GM03348 (cell line): ENCODE data around the gene MAMDC2.
A peak's percentile ranks its signal among the peaks of the same experiment; 100 is the strongest.

Experiments
- DNase-seq: peaks from one replicate; pipeline ENCODE4 v3.0.0; 2012; ENCODE audit warnings: low spot score

The MAMDC2 gene

DNA sequence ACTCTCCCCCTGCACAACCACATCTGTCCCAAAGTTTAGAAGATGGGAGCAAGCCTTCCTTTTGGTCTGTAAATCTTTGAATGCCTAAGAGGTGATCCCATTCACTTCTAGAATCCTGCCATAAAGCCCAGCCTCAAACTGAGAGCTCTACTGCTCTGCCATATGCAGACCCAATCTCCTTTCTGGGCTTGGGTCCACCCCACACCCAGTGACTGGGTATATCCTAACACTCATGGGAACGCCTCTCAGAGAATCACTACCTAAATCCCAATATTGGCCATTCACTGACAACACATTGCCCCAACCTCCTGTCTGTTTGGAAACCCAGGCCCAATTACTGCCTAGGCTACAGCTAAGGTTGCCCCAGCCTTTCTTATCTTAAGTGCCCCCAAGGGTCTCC lies 90.7 kb downstream of the MAMDC2 start:
- no peak for DNase-seq

DNA sequence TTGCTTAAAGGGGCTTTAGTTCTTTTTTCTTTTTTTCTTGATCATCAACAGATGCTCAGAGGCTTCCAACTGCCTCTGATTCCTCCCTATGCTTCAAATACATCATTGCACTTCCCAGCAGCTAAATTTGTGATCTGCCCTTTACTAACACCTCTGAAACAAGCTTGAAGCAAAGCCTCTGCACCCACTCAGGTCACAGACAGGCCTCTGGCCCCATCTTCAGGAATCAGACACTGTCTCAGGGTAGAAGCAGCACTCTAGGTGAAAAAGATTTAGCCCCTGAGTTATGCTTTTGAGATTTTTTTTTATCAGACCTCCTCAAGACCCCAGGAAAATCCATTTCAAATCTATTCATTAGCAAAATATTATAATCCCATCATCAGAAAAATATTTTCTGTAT lies 91.5 kb downstream of the MAMDC2 start:
- no peak for DNase-seq

DNA sequence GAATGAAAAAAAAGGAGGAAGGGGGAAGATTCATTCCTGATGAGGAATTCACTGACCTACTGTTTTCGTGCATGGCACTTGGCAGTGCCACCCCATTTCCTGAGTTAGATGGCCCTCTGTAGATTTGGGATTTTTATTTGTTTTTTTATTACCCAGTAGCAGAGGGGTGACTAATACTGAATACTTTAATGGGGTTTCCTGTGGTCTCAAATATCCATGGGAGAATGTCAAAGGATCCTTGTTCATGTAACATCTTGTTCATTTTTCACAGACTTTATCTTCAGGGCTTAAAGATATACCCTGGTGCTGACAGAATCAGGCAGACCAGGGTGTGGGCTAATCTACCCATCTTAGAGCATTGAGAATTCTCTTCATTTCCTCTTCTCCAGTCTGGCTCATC lies 93.0 kb downstream of the MAMDC2 start:
- peak; percentile 20 for DNase-seq

DNA sequence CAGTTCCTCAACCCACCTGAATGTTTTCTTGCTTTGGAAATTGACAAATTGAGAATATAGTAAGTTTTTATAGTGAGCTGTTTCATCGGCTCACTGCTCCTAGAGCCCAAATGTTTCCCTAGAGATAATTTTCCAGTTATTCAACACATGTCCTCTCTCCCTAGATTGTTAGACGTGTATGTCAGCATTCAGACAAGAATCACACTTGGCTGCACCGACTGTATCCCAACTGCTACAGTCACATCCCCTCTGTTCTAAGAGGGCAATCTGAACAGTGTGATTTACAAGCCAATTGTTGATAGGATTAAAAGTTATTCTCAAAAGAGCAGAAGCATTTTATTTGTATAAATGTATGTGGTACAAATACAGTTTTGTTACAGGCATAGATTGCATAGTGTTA lies 93.9 kb downstream of the MAMDC2 start:
- no peak for DNase-seq

DNA sequence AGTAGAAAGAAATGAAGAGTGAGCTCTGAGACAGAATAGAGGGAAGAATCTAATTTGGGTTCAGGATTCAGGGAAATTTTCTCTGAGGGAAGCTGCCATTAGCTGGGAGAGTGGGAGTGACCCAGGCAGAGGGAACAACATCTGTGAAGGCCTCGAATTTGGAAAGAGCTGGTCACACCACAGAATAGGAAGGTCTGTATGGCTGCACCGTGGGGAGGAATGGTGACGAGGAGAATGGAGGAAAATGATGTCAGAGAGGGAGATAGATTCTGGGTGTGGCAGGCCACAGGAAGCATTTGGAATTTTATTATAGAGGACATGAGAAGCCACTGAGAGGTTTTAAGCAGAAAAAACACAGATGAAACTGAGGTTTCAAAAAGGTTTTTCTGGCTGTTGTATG lies 98.5 kb downstream of the MAMDC2 start:
- DNase-seq, result no peak

DNA sequence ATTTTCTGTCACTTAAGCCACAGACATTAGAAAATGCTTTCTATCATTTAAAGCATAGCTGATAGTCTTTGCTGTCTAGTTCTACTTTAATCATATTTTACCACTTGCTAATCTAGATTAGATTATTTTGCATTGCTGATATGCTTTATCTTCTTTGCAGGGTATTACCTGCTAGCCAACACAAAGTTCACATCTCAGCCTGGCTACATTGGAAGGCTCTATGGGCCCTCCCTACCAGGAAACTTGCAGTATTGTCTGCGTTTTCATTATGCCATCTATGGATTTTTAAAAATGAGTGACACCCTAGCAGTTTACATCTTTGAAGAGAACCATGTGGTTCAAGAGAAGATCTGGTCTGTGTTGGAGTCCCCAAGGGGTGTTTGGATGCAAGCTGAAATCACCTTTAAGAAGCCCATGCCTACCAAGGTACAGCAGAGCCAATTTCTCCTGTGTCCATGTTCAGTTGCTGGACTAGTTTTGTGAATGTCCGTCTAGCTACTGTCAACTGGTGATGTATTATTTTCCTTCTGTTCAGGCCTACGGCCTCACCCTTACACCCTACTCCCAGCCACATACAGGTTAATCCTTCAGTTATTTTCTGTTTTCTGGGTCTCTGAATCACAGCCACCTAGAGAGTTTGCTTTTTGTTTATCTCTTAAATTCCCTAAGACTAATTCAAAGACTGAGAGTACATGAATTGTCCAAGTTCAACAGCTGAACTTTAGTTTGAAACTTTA lies 99.9 kb downstream of the MAMDC2 start:
- DNase-seq, result no peak

DNA sequence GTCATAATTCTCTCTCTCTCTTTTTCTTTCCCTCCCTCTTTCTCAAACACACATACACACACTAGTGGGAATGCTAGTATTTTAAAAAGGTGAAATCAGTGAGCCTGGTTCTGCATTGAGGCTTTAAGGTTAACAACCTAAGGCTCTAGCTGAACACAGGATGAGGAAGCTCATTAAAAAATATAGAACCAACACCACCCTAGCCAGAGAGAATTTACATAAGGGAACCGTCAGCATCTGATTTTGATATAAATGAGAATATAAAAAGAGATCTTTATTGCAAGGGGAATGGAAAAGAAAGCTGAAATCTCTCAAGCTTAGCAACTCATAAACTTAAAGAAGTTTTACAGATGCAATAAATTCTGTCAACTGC lies 100.5 kb downstream of the MAMDC2 start:
- DNase-seq, result no peak

DNA sequence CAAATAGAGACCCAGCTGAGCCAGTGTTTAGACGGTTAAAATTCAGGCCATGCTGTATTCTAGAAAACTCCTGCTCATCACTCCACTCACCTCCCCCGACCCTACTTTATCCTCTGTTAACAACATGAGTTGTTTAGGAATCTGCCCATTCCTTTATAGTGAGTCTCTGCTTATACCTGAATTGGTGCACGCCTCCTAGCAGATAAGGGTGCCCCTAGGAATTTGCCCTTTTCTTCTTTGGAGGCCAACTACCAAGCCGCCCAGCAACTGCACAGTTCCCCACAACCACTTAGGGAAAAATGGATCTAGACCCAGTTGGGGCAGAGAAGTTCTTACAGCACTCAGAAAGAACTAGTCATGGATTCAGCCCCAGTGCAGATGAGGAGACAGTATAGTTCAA lies 102.3 kb downstream of the MAMDC2 start:
- DNase-seq, result no peak

DNA sequence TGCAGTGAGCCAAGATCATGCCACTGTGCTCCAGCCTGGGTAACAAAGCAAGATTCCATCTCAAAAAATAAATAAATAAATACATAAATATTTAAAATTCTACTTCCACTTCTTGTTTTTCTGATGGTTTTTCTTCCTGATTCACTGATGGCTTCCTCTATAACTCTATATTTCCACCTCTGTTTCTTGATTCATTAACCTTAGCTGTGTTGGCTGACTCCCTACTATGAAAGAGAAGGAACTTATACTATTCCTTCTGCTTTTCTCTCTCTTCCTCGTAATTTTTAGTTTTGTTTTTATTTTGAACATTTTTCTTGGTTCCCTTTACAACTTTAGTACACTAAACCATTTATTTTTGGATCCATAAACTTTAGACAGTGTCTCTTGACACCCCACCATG lies 103.5 kb downstream of the MAMDC2 start:
- no peak for DNase-seq

DNA sequence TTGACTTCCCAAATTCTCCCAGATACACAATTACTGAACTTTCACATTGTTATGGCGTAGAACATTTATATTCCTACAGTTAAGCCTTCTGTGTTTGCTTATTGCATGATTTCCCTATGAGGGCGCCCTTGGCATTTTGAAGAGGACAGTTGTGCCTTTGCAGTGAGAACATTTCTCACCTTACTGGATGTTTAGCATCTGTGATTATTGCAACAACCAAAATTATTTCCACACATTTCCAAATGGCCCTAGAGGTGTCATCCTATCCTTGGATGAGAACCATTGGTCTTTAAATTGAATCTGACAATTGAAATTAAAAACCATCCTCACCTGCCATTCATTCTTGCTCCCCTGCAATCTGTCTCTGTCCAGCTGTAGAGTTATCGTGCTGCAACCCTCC lies 104.0 kb downstream of the MAMDC2 start:
- DNase-seq, result no peak

DNA sequence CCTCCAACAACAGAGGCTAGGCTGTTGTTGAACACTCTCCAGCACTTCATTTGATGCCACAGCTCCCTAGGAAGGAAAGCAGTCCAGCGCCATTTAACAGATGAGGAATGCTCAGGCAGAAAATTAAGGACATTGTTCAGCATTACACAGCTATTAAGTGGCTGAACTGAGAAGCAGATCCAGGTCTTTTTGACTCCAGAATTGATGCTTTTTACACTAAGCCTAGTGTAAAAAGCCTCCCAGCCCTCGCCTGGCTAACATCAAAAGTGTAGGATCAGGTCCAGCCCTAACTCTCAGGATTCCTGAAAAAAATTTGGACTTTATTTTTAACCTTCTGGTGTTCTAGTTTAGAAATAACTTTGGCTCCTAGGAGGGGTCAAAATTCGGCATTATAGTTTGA lies 108.7 kb downstream of the MAMDC2 start:
- no peak for DNase-seq

DNA sequence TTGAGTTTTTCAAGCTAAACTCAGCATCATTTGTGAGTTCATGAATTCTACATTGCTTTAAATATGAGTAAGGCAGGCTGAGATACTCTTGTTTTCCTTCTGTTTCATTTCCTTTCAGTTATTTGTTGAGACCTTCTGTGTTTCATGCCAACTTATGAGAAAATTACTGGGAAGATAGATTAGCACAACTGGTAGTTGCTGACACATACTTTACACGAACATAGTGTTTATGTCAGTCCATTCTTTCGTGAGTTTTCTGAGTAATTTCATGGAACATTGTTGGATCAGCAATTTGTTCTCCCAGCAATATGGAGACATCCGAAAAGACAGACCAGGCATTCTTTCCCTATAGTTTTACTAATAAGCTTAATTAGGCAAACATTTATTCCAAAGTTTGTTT lies 113.1 kb downstream of the MAMDC2 start:
- DNase-seq, result no peak

DNA sequence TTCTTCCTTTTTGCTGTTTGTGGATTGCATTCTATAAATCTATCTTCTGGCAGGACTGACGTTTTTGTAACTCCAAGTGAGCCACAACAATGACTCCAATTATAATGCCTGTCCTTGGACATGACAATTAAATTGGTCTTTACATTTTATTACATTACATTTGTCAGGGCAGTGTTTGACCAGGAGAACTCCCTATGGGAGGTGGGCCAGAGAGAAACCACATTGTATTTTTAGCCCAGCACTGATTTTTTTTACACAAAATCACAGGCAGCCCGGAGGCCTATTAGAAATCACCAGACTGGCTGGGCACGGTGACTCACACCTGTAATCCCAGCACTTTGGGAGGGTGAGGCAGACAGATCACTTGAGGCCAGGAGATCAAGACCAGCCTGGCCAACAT lies 116.0 kb downstream of the MAMDC2 start:
- no peak for DNase-seq

DNA sequence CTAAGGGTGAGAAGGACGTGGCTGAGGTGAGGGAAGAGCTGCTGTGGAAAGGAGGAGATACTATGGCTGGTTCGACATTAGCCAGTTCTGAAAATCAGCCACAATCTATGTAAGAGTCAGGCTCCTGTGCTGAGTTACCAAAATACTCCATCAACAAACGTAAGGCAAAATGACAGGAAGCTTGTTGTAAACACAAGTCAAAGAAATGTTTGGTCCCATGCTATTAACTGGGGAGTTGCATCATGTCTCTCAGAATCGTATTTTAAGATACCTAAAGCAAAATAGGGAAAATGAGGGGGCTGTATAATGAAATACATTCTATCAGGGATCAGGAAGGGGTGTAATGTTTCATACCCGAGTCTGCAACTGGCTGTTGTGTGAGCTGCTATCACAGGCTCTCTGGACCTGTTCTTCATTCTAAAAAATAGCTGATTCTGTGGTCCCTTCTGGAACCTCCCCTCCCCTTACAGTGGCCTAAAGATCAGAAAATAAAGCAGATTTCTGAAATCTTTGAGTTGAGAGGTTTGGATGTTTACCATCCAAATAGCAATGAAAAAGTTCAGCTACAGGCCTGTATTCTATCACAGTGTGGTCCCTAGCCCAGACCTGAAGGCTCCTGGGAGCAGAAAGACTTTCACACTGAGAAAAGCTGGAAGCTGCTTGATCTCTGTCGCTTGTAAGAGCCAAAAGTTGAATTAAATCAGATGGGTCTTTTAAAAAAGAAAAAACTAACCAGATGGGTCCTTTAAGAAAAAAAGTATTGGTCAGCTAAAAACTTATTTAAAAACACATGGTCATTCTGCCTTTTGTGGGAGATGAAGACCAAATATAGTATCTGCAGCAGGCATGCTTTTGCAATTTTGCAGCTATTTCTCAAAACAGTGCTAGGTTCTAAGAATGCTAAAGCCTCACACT lies 117.3 kb downstream of the MAMDC2 start:
- no peak for DNase-seq

DNA sequence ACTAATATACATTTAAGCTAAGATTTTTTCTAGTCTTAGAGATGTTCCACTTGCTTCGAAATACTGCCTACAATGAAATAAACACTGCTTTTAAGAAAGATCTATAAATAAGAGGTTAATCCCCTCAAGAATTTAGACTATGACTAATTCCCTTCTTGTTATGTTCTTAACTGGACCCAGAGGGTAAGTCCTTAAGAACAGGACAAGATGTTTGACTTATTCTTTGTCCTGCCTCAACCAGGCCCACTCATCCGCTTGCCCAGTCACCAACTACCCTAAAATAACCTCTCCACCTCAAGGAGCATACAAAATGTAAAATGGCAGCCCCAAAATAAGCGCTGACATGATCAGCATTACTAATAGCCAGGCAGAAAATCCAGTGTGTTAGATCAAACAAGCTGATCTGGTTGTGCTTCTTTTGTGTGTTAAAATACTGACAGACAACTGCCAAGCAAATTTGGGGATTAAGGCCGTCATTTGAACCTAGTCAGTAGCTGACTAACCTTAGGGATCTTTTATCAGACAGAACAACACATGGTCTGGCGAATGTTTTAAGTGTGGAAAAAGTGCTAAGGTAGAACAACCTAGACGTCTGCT lies 121.5 kb downstream of the MAMDC2 start:
- DNase-seq, result no peak

DNA sequence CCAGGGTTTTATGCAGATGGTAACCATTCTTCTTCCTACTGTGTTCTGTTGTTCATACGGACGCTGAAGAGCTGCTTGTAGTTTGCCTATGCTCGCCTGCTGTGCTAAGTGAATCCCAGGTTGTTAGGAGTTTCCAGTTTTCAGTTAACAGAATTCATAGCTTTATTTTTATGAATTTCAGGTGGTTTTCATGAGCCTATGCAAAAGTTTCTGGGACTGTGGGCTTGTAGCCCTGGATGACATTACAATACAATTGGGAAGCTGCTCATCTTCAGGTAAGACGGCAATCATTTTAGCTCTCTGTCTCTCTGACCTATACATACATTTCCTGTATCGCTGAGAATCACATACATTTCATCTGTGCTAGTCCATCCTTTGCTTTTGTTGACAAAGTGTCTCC lies 124.9 kb downstream of the MAMDC2 start:
- DNase-seq, result no peak

DNA sequence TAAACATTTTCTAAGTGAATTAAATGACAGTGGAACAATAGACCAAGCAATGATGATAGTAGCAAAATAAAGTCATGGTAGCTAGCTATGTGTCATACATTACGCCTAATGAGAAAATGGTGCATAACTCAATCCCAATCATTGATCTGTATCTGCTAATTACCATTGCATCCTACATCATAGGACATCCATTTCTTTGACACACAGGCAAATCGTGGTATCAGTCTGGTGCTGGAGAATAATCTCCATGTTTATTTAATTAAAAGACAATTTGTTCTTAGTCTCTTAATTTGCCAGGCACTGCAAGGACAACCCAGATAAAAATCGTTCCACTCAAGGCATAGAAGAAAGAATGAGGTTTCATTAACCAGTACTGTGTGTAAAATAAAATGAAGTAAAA lies 125.6 kb downstream of the MAMDC2 start:
- no peak for DNase-seq

DNA sequence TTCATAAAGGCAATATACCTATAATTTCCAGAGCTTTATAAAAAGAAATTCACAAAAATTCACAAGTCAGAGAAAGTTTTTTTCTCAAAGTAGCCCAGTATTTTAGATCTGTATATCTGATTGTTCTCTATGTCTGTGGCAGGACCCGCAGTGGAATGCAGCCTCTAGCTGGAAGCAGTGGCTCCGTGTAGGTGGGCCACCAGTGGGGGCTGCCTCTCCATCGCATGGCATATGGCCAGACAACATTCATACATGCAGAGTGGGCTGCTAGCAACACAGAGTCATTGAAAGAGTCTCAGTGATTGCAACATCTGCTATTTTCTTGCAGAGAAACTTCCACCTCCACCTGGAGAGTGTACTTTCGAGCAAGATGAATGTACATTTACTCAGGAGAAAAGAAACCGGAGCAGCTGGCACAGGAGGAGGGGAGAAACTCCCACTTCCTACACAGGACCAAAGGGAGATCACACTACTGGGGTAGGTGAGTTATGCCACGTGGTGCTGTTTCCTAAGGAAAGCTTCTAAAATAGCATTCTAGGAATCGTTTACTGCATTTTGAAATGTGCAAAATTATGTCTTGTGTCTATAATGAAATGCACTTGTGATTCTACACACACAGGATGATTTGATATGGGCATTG lies 126.6 kb downstream of the MAMDC2 start:
- DNase-seq, result no peak

DNA sequence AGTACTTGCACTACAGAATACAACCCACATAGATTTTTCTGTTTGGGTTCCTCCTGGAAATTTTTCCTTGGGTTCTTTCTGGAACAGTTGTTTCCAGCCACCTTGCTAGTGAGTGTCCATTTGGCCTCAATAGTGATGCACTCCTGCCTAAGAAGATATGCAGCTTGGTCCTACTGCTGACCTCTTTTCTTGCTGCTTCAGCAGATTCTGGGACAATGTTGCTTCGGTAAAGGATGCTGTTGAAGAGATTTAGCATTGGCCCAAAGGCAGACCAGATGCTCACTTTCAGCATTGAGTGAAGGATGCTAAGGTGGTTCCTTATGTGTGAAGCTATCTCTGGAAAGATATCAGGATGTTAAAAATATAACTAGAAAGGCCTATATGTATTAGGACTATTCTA lies 128.9 kb downstream of the MAMDC2 start:
- DNase-seq, result no peak

DNA sequence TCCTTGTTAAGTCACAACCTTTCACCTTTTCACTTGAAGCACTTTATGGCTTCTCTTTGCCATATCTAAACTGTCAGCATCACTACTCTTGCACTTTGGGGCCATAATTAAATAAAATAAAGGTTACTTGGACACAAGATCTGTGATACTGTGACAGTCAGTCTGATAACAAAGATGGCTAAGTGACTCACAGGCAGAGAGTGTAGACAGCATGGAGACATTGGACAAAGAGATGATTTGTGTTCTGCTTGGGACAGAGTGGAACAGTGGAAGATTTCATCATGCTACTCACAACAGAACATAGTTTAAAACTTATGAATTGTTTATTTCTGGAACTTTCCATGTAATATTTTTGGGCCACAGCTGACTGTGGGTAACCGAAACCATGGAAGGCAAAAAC lies 133.5 kb downstream of the MAMDC2 start:
- no peak for DNase-seq

DNA sequence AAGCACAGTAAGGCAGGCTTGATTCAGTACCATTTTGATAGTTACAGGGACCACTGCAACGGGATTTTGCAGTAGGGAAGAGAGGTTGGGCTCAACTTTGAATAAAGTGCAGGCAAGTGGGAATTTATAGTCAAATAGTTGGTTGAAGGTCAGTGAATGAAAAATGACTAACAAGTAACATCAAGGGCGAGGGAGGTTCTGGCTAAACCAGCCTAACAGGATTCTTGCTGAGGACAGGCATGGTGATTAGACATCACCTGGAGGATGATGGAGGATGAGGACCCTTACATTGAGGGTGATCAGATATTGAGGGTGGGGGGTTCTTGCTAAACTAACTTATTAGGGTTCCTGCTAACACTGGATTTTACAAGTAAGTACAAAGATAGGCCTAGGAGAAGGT lies 149.1 kb downstream of the MAMDC2 start:
- DNase-seq, result no peak

DNA sequence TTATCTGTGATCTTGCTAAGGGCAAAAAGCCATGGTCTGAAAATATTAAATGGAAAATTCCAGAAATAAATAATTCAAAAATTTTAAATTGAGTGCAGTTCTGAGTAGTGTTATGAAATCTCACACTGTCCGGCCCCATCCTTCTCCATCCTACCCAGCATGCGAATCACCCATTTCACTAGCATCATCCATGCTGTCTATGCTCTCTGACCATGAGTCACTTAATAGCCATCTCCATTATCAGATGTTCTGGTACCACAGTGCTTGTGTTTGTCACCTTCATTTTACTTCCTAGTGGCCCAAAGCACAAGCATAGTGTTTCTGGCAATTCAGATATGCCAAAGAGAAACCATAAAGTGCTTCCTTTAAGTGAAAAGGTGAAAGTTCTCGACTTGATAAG lies 151.8 kb downstream of the MAMDC2 start:
- DNase-seq, result peak; percentile 23
